Smooth muscle cell (in vitro differentiated cells): ENCODE measurements around the gene TSPOAP1. TPM values are rescaled to one million over a fixed set of nuclear protein-coding genes. Genes with fewer than 3 reads are reported as not detected.

ENCODE experiments used
- DNase-seq: peaks from one replicate; lab custom pipeline; 2025; ENCODE audit not compliant: unreplicated experiment; lab: John Stamatoyannopoulos, UW
- H2AFZ ChIP-seq: fragments of 200-600 bp; sonication (generic); 2 replicates; pipeline ENCODE4 v1.6.0; 2016; ENCODE audit warnings: antibody characterized with exemption, low read depth, mild to moderate bottlenecking
- H3F3A ChIP-seq: fragments of 200-600 bp; sonication (generic); 2 replicates; pipeline ENCODE4 v1.6.0; 2017; ENCODE audit warnings: antibody characterized with exemption, low read depth
- H3K27ac ChIP-seq: fragments of 200-600 bp; sonication (generic); 2 replicates; pipeline ENCODE4 v1.5.1; 2016; ENCODE audit warnings: low read depth, mild to moderate bottlenecking
- H3K27me3 ChIP-seq: fragments of 200-600 bp; sonication (generic); 2 replicates; pipeline ENCODE4 v1.6.1; 2016; ENCODE audit warnings: low read depth, mild to moderate bottlenecking
- H3K36me3 ChIP-seq: fragments of 200-600 bp; sonication (generic); 2 replicates; pipeline ENCODE4 v1.5.1; 2016; ENCODE audit warnings: low read depth
- H3K4me1 ChIP-seq: fragments of 200-600 bp; sonication (generic); 2 replicates; pipeline ENCODE4 v1.5.1; 2016; ENCODE audit warnings: low read depth
- H3K4me2 ChIP-seq: fragments of 200-600 bp; sonication (generic); 2 replicates; pipeline ENCODE4 v1.6.0; 2016; ENCODE audit warnings: mild to moderate bottlenecking
- H3K4me3 ChIP-seq: fragments of 200-600 bp; sonication (generic); 2 replicates; pipeline ENCODE4 v1.5.1; 2016; ENCODE audit warnings: mild to moderate bottlenecking
- H3K79me2 ChIP-seq: fragments of 200-600 bp; sonication (generic); 2 replicates; pipeline ENCODE4 v1.6.0; 2016; ENCODE audit warnings: low read depth, mild to moderate bottlenecking
- H3K9ac ChIP-seq: fragments of 200-600 bp; sonication (generic); 2 replicates; pipeline ENCODE4 v1.6.0; 2016; ENCODE audit warnings: low read depth
- H3K9me3 ChIP-seq: fragments of 200-600 bp; sonication (generic); replicated peaks from 2 replicates; pipeline ENCODE4 v1.5.1; 2016; ENCODE audit warnings: low read depth
- H4K20me1 ChIP-seq: fragments of 200-600 bp; sonication (generic); 2 replicates; pipeline ENCODE4 v1.6.0; 2016; ENCODE audit warnings: low read depth
- CTCF ChIP-seq: fragments of 200-600 bp; sonication (generic); IDR thresholded peaks from 2 replicates; pipeline ENCODE4 v1.5.1; 2017; ENCODE audit warnings: borderline replicate concordance, mild to moderate bottlenecking, antibody characterized with exemption; ENCODE audit not compliant: insufficient read depth, poor library complexity, severe bottlenecking
- WGBS: methylation state at CpG from one replicate; pipeline ENCODE4 v1.1.7; 2016; ENCODE audit warnings: low lambda C conversion rate; 5-methylcytosine and 5-hydroxymethylcytosine counted together
- polyA plus RNA-seq: library from polyadenylated mRNA; unstranded; fragments of >200 nt; fragmentation: Nextera tagmentation; extraction: Ambion mirVana; gene quantifications from 2 replicates; pipeline ENCODE4 v1.2.1, GENCODE V29; 2016
- total RNA-seq: library from RNA; depleted of rRNA; stranded (reverse); fragments of >200 nt; gene quantifications from 2 replicates; pipeline ENCODE4 v1.2.3, GENCODE V29; 2014

Gene TSPOAP1
- total and polyA plus RNA-seq, 2 experiments from 2014 or later: 7.0 to 11.7 TPM

DNA sequence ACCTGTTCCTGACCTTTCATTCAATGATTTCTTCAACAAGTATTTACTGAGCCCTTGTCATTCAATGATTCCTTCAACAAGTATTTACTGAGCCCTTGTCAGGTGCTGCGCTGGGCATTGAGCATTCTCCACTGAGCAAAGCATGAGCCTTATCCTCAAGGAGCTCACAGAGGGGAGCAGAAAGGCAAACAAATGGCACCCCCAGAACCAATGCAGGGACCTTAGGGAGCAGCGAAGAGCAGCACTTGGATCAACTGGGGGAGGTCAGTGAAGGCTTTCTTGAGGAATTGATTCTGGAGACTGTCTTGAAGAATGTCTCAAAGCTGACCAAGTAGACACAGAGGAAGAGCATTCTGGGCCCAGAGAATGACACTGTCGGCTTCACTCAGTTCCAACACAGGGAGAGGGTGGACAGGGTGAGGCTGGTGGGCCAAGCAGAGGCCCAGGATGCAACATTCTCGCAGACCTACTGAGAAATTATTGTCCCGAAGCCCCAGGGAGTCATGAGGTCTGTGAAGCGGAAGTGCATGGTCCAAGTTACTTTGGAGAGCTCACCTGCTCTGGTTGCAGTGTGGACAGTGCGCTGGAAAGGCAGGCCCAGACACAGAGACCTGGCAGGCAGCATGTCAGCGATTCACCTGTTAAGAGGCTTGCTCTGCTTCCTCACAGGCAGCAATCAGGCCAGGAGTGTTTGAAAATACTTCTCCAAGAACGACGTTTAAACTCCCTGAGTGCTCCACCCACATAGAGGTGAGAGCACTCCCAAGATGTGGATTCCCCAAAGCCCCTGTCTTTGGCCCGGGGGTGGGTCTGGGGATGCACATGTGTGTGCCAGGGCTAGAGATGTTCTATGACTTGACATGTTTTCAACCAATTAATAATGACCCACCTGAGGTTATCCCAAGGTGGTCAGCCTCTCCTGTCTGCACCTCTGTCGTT is 44.7 kb downstream of the TSPOAP1 start:
- no peak overlapping the region for H2AFZ ChIP-seq
- no peak for DNase-seq
- H3K27me3 ChIP-seq: no peaks in the 10 kb centered on the region
- H3K36me3 ChIP-seq: no peaks in the 10 kb centered on the region
- H3K27ac ChIP-seq: no peak overlapping the region
- H3K4me3 ChIP-seq: no peak overlapping the region
- no peaks in the 10 kb centered on the region for H4K20me1 ChIP-seq
- no peak overlapping the region for H3K4me2 ChIP-seq
- no peaks in the 10 kb centered on the region for H3K79me2 ChIP-seq
- H3K9me3 ChIP-seq: no peaks in the 10 kb centered on the region
- TF ChIP-seq CTCF: no peak
- H3K4me1 ChIP-seq: peaks cover 3% of the 10 kb centered on the region
- H3K9ac ChIP-seq: no peak overlapping the region
- H3F3A ChIP-seq: no peaks in the 10 kb centered on the region
- WGBS: 76% methylated on average over 12 of the region's 12 CpGs

- H3K27ac ChIP-seq: no peak overlapping the region
- peaks cover 3% of the 10 kb centered on the region for H3K4me1 ChIP-seq
- H3K4me3 ChIP-seq: no peak overlapping the region
- TF ChIP-seq CTCF: no peak
- 93% methylated on average over 6 of the region's 6 CpGs for WGBS
- no peaks in the 10 kb centered on the region for H3K36me3 ChIP-seq
- H3F3A ChIP-seq: no peaks in the 10 kb centered on the region
- no peaks in the 10 kb centered on the region for H4K20me1 ChIP-seq
- no peak overlapping the region for H3K9ac ChIP-seq
- H2AFZ ChIP-seq: no peak overlapping the region
- no peaks in the 10 kb centered on the region for H3K79me2 ChIP-seq
- no peaks in the 10 kb centered on the region for H3K27me3 ChIP-seq
- H3K4me2 ChIP-seq: no peak overlapping the region
- H3K9me3 ChIP-seq: no peaks in the 10 kb centered on the region
- DNase-seq: no peak
Measured at GRCh38 chr17:58282442-58282841, 46.2 kb downstream of the TSPOAP1 start.

- no peaks in the 10 kb centered on the region for H3K36me3 ChIP-seq
- no peaks in the 10 kb centered on the region for H3F3A ChIP-seq
- 84% methylated on average over 2 of the region's 2 CpGs for WGBS
- H3K79me2 ChIP-seq: no peaks in the 10 kb centered on the region
- no peaks in the 10 kb centered on the region for H3K27me3 ChIP-seq
- DNase-seq: no peak
- H4K20me1 ChIP-seq: no peaks in the 10 kb centered on the region
- H2AFZ ChIP-seq: no peak overlapping the region
- H3K4me3 ChIP-seq: no peak overlapping the region
- TF ChIP-seq CTCF: no peak
- H3K4me1 ChIP-seq: peaks cover 3% of the 10 kb centered on the region
- no peak overlapping the region for H3K4me2 ChIP-seq
- no peak overlapping the region for H3K9ac ChIP-seq
- no peak overlapping the region for H3K27ac ChIP-seq
- no peaks in the 10 kb centered on the region for H3K9me3 ChIP-seq
Measured at GRCh38 chr17:58281511-58282011, 47.0 kb downstream of the TSPOAP1 start.
